ENCODE measurements around the gene BMP2. TPM values are rescaled to one million over a fixed set of nuclear protein-coding genes. Genes with fewer than 3 reads are reported as not detected.

The BMP2 gene
- 0.58 and 0.84 TPM in 2 replicates for total RNA-seq
- long read RNA-seq, result 0 reads

GRCh38 chr20:6767536-6768227, at the start of gene BMP2:
Gene BMP2 (plus strand): TSS chr20:6767686. CDS start chr20:6770127, 2,441 bp downstream.
- Mint-ChIP-seq H3K9me3 (no peaks in the 10 kb centered on the region), H3K27ac (ENCODE audit: unreplicated experiment) (no peak within 1 kb of the TSS), H3K4me3 (peak within 1 kb of the TSS; percentile 84), H3K36me3 (ENCODE audit: low read depth) (no peaks in the 10 kb centered on the region), H3K27me3 (ENCODE audit: low read depth) (peaks cover 67% of the 10 kb centered on the region), H3K4me1 (peaks cover 16% of the 10 kb centered on the region)
- DNase-seq (ENCODE audit: low read depth, low spot score), result peak; percentile 38
- TF ChIP-seq CTCF (conservative IDR thresholded peaks at IDR 0.05), result no peak

- peaks cover 10% of the 10 kb centered on the region for H3K9me3 Mint-ChIP-seq
- no peaks in the 10 kb centered on the region for H3K27me3 Mint-ChIP-seq (ENCODE audit: low read depth)
- no peak overlapping the region for H3K27ac Mint-ChIP-seq (ENCODE audit: unreplicated experiment)
- DNase-seq (ENCODE audit: low read depth, low spot score), result no peak
- H3K4me1 Mint-ChIP-seq, result no peaks in the 10 kb centered on the region
- no peak for TF ChIP-seq CTCF (conservative IDR thresholded peaks at IDR 0.05)
- H3K4me3 Mint-ChIP-seq, result no peak overlapping the region
- no peaks in the 10 kb centered on the region for H3K36me3 Mint-ChIP-seq (ENCODE audit: low read depth)
Observed at GRCh38 chr20:6718662-6719368, 48.7 kb upstream of the BMP2 start.

GRCh38 chr20:6719369-6719721, 48.1 kb upstream of the BMP2 start:
- Mint-ChIP-seq H3K9me3 (peaks cover 10% of the 10 kb centered on the region), H3K4me1 (no peaks in the 10 kb centered on the region), H3K27me3 (ENCODE audit: low read depth) (no peaks in the 10 kb centered on the region), H3K4me3 (no peak overlapping the region), H3K27ac (ENCODE audit: unreplicated experiment) (peak overlapping the region; percentile 32), H3K36me3 (ENCODE audit: low read depth) (no peaks in the 10 kb centered on the region)
- TF ChIP-seq CTCF (conservative IDR thresholded peaks at IDR 0.05), result no peak
- no peak for DNase-seq (ENCODE audit: low read depth, low spot score)

- Mint-ChIP-seq H3K27ac (ENCODE audit: unreplicated experiment) (no peak overlapping the region), H3K4me1 (no peaks in the 10 kb centered on the region), H3K36me3 (ENCODE audit: low read depth) (no peaks in the 10 kb centered on the region), H3K4me3 (no peak overlapping the region), H3K9me3 (peaks cover 3% of the 10 kb centered on the region), H3K27me3 (ENCODE audit: low read depth) (no peaks in the 10 kb centered on the region)
- no peak for DNase-seq (ENCODE audit: low read depth, low spot score)
- no peak for TF ChIP-seq CTCF (conservative IDR thresholded peaks at IDR 0.05)
Observed at GRCh38 chr20:6726761-6727160, 40.7 kb upstream of the BMP2 start.

- Mint-ChIP-seq H3K9me3 (peaks cover 3% of the 10 kb centered on the region), H3K36me3 (ENCODE audit: low read depth) (no peaks in the 10 kb centered on the region), H3K27ac (ENCODE audit: unreplicated experiment) (no peak overlapping the region), H3K4me1 (peaks cover 1% of the 10 kb centered on the region), H3K4me3 (no peak overlapping the region), H3K27me3 (ENCODE audit: low read depth) (no peaks in the 10 kb centered on the region)
- no peak for TF ChIP-seq CTCF (conservative IDR thresholded peaks at IDR 0.05)
- no peak for DNase-seq (ENCODE audit: low read depth, low spot score)
Observed at GRCh38 chr20:6730672-6731328, 36.7 kb upstream of the BMP2 start.
